Left forelimb (tissue), 1 donor: ENCODE results near the gene RAB40A.
A peak's percentile ranks its signal among the peaks of the same experiment; 100 is the strongest.
"Not testable (repeated sequence)": the region's sequence is repeated elsewhere in the genome, so short reads cannot be mapped to it uniquely, and the experiment has no call there.

Experiments
- DNase-seq: peaks from one replicate; pipeline ENCODE4 v3.0.0-alpha.2; 2018; ENCODE audit warnings: low spot score

Gene RAB40A

DNA sequence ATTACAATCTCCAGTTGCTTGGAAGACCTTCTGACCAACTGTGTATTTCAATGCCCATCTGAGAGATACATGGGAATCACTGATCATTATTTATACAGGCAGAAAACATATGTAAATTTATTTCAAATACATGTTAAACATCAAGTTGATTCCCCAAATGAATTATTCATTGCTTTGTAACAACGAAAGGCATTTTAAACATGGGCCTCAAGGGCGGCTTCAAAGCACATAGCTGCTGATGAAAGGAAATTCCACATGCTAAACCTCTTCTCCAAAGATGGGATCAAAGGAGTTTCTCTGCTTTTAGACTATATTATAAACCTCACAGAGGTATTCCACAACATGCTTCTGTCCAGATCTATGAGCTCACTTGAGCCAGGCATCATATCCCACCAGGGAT lies 4.3 kb upstream of the RAB40A start:
- DNase-seq, result no peak

DNA sequence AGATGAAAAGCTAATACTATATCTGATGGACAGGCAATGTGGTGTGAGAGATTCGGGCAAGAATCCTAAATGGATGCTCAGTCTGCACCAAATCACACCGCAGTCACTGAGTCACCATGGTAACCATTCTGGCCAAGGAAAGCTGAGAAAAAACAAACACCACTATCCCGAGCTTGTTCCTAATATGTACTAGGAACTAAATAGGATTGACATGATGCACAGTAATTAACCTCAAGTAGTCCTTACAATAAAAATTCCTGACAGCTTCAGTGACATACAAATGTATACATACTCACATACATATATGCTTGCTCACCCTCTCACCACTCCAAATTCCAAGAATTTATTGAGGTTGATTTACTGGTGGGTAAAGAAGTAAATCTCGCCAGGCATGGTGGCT lies 1.1 kb upstream of the RAB40A start:
- DNase-seq, result no peak

DNA sequence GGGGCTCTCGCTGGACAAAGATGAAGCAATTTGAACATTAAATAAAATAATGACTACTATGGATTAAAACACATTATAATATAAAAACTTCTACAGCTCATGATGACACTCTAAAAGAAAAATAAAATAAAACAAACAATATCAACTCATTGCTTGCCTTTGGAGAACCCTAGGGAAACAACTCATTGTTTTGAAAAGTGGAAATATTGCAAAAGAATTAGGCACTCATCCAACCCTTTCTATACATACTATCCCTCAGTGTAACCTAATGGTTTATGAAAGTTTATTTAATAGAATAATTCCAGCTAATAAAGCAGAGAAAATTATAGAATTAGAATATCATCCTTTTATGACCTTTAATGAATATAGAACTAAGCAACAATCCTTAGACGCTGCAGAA lies 718 bp downstream of the RAB40A start:
- no peak for DNase-seq

DNA sequence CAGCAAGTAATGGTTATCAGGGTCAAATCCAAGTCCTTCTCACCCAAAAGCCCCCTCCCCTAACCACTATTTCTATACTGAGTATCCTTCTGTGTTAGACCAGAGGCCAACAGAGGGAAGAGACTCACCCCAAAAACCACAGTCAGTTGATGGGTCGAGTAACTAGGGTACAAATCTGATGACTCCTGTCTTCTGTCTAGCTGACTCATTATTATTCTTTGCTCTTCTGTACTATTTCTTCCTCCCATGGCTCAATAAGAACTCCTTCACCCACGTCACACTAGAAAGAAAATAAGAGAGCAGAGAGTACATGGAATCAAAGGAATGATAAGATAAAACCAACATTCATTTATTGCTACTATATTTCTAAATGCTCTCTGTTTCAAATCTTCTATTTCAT lies 2.0 kb downstream of the RAB40A start:
- DNase-seq, result no peak

DNA sequence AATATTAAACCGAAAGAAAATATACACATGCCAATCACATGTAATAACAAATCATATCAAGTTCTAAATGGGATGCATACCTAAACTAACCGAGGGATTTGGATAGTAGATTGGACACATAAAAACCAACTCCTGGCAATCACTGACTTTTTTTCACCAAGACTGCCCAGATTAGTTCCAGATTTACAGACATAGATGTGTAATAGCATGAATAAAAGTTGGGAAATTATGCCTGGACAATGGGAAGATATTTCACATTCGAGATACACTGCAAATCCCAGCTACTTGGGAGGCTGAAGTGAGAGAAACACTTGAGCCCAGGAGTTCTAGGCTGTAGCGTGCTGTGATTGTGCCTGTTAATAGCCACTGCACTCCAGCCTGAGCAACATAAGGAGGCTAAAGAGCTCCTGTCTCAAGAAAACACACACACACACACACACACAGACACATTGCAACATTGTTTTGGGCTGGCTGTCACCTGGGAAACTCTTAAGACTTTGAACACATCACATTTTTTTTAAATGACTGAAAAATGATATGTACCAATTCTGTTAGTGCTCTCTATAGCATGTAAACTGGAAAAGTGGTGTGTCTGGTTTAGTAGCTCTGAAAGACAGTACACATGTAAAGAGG lies 5.7 kb downstream of the RAB40A start:
- no peak for DNase-seq

DNA sequence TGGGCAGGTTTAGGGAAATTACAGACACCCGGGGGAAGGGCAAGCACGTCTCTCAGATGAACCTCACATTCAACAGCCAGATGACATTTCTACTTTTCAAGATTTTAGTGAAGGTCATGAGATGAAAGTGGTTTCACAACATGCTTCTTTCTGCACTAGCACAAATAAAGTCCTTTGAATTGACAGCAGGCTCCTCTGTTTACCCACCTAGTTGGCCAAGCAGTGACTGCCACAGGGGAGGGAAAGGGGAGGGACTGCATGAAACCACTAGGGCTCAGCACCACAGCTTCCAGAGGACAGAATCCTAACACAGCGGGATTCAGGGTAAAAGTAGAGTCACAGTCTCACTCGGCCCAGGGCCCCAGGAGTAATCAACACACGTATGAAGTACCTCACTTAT lies 6.2 kb downstream of the RAB40A start:
- no peak for DNase-seq

DNA sequence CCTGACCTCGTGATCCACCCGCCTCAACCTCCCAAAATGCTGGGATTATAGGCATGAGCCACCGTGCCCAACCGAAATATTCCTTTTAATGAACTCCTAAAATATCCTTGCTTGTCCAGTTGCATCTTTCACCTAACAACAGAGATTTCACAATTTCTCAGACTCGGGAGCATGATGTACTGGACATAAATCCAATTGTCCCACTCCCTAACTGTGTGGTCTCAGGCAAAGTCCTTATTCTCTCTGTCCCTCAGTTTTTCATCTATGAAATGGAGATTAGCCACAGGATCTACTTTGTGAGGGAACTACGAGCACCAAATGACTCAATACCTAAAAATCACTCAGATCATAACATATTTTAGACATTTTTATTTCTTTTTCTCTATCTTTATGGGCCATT lies 9.3 kb downstream of the RAB40A start:
- no peak for DNase-seq

DNA sequence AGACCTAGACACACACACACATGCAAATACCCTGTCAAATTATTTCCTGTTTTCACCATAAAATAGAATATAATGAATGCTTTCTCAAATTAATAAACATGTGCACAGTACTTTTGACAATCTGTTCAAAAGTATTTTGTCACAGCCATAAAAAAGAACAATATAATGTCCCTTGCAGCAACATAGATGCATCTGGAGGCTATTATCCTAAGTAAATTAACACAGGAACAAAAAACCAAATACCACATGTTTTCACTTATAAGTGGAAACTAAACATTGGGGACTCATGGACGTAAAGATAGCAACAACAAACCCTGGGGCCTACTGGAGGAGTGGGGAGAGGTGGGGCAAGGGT lies 15.5 kb downstream of the RAB40A start:
- no peak for DNase-seq

DNA sequence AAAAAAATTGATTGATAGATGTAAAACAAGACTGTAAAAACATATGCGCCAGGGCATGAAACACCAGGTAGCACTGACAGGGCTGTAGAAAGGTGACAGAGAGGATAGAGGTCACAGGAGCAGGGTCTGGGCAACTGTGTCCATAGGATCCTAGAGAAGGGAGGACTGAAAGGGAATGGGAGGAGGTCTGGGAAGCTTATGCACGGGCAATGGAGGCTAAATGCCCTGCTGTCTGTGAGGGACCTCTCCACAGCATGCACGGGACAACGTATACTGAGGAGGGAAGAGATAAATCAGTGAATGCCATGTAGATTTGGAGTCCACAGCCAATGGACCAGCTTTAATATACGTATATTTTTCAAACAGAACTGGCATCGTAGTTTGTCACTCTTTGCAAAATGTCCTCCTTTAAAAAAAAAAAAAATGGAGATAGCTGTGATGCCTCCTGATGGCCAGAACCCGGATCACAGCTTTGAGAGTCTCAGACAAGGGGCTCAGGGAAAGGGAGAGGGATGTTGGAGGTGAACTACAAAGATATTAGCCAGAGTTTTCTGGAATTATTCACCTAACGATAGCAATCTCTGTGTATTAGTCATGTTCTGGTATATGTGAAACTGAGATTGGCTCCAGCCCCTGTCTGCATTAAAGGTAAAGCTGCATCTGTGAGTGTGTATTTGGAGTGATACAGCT lies 16.0 kb downstream of the RAB40A start:
- DNase-seq, result no peak

DNA sequence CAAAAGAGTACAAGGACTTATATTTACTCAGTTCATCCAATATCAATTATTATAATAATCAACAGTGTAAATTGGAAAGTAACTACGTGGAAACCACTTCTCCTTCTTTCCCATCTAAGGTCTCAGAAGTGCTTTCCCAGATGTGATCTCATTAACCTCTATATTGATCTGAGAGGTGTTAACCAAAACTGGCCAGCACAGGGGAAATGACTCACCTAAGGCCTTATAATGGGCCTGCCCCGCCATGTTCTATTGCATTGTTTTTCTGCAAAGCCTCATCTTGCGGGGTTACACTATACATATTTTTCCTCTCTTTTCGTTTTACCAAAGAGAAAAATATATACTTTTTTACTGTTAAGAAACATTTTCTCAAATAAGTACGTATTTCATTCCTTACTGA lies 20.5 kb downstream of the RAB40A start:
- DNase-seq, result no peak

DNA sequence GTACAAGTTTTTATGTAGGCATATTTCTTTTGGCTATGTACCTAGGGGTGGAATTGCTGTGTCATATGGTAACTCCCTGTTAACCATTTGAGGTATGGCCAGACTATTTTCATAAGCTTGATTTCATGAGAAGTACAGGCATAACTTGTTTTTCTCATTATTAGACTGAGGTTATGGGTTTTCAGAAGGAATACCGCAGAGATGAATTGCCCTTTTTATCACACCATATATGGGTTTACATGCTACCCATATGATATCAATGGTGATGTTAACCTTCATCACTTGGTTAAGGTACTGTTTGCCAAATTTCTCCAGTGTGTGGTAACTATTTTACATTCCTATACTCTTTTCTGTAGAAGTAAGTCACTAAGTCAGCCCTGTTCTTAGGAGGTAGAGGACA lies 23.5 kb downstream of the RAB40A start:
- no peak for DNase-seq

DNA sequence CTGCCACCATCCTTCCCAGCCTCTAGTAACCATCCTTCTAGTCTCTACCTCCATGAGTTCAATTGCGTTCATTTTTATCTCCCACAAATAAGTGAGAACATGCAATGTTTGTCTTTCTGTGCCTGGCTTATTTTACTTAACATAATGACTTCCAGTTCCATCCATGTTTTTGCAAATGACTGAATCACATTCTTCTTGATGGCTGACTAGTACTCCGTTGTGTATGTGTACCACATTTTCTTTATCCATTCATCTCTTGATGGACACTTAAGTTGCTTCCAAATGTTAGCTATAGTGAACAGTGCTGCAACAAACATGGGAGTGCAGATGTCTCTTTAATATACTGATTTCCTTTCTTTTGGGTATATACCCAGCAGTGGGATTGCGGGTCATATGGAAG lies 25.7 kb downstream of the RAB40A start:
- DNase-seq, result not testable (repeated sequence)

DNA sequence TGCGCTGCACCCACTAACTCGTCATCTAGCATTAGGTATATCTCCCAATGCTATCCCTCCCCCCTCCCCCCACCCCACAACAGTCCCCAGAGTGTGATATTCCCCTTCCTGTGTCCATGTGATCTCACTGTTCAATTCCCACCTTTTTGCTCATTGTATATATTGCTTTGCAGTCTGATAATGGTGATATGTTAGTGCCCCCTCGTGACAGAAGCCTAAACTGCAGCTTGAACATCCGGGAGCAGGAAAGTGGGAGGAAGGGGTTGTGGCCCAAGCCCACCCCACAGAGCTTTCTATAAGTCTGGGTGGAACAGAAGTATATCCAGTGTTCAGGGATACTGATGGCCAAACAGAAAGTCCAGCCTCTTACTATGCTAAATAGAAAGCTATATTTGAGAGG lies 29.6 kb downstream of the RAB40A start:
- DNase-seq, result not testable (repeated sequence)

DNA sequence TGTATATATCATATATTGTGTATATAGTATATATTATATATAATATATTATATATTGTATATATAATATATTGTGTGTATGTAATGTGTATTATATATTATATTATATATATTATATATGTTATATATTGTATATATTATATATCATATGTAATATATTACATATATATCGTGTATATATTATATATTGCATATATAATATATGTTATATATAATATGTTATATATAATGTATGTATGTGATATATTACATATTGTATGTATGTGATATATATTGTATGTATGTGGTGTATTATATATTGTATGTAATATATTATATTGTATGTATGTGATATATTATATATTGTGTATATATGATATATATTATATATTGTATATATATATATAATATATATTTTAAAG lies 30.5 kb downstream of the RAB40A start:
- no peak for DNase-seq

DNA sequence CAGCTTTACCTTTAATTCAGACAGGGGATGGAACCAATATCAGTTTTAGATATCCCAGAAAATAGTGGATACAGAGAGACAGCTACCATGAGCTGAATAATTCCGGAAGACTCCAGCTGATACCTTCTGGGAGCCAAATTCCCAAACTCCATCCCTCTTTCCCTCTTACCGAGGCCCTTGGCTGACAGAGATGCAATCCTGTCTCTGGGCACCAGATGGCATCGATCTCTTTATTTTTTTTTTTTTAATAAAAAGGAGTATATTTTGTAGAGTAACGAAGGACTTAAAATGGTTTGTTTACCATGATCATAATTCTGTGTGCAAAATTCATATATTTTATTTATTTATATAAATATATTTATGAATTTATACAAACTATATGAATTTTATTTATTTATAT lies 31.0 kb downstream of the RAB40A start:
- DNase-seq, result no peak

DNA sequence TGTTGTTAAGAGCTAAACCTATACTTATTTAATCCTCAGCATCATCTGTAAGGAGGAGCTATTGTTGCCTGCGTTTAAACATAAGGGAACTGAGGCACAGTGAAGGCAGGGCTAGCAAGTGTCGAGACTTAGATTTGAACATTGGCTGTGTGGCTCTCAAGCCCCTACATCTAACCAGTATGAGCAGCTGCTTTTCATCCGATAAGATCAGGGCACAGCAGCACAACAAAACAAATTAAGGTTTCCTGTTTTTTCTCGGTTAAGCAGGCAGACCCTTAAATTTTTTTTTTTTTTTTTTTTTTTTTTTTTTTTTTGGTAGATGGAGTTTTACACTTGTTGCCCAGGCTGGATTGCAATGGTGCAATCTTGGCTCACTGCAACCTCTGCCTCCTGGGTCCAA lies 35.6 kb downstream of the RAB40A start:
- DNase-seq, result no peak

DNA sequence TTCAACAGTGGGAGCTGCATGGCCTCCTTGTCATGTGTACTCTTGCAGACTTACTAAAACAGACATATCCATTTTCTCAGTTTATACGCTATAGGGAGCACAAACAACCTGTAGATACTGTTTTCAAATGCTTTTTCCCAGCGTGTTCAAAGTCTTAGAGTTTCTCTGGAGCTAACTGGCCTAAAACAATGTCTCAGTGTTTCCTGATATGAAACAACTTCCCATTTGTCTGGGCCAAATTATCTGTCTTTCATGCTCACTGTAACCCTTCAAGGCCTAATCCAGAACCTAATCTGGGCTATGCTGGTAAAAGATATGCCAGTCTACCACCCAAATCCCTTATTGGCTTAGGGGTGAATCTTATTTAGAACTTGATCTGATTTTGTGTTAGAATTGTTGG lies 38.8 kb downstream of the RAB40A start:
- no peak for DNase-seq

DNA sequence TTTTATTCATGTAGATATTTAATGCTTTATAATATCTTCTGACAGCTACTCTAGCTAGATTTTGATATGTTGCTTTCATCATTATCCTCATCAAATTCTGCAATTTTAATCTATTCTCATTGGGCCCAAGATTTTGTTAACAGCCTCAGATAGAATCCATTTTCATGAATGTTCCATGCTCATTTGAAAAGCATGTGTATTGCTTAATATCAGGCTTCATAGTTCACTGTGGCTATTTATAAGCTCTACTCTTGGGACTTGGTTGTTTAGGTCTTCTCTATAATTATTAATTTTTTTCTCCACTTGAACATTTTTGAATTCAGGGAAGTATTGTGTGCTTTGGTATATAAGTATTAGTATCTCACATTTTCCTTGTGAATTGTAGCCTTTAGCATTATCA lies 41.8 kb downstream of the RAB40A start:
- DNase-seq, result no peak

DNA sequence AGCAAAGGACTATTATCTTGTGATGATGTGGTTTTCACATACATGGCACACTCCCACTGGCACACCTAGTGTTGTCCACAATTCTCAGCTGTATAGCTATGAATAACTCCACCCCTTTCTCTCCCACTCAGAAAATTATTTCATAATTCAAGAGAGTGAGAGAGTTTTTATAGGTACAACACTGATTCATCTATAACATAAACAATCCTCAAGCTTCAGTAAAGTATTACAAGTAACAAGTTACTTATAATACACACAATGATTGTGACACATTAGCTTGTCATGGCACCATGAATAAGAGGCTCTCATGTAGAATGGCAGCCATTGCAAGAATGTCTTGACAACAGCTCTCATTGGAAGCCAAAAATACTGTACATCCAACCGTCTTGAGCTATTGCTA lies 43.9 kb downstream of the RAB40A start:
- no peak for DNase-seq

DNA sequence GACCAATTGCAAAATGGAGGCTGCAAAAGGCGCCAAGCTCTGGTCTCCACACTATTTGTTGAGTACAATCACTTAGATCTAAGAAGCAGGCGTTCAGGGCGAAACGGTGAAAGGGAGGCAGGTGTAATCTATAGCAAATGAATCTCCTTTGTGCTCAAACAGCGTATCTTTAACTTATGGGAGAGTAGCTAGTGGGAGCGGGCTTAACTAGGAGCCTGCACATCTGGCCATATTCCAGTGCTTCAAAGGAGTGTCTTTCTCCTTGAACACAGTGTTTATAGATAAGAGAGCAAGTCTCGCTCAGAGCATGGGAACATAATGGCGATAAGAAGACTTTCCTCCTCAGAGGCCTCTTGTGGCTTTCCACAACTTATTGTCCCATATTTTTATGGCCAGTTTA lies 49.3 kb downstream of the RAB40A start:
- not testable (repeated sequence) for DNase-seq

DNA sequence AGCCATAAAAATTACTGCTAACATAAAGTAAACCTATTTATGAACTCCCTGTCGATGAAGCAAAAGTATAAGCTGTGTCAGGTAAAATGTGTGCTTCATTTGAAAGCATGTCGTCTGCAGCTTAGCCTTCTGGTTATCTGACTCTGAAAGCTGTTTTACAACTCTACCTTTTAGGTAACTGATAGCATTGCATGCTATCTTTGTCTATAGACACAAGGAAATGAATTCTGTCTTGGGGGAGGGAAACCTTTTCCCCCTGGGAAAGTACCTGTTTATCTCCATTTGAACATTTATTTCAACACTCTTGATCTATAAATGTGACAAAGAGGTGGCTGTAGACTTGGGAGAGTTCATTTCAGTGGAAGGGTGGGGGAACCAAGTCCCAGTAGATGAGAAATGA lies 51.4 kb downstream of the RAB40A start:
- no peak for DNase-seq

DNA sequence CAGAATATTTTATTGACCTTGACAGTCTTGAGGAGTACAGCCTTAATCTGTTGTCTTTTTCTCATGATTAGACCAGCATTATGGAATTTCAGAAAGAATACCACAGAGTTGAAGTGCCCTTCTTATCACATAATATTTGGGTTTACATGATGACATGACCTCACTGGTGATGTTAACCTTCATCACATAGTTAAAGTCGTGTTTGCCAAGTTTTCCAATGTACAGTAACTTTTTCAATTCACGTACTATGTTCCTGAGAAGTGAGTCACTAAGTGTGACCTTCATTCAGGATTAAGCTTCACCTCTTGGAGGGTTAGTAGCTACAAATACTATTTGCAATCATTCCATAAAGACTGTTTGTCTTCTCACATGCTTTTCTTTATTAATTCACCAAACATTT lies 52.1 kb downstream of the RAB40A start:
- no peak for DNase-seq

DNA sequence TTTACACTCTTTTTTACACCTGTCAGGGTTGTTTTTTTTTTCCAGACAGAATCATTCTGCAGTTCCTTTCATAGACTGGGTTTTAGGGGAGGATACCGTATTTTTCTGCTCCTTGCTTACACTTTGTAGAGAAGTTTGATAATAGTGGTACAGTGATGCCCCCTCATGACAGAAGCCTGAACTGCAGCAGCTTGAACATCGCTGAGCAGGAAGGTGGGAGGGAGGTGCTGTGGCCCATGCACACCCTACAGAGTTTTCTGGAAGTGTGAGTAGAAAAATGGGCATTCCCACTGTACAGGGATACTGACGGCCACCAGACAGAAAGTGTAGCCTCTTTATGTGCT lies 54.5 kb downstream of the RAB40A start:
- DNase-seq, result peak; percentile 74

DNA sequence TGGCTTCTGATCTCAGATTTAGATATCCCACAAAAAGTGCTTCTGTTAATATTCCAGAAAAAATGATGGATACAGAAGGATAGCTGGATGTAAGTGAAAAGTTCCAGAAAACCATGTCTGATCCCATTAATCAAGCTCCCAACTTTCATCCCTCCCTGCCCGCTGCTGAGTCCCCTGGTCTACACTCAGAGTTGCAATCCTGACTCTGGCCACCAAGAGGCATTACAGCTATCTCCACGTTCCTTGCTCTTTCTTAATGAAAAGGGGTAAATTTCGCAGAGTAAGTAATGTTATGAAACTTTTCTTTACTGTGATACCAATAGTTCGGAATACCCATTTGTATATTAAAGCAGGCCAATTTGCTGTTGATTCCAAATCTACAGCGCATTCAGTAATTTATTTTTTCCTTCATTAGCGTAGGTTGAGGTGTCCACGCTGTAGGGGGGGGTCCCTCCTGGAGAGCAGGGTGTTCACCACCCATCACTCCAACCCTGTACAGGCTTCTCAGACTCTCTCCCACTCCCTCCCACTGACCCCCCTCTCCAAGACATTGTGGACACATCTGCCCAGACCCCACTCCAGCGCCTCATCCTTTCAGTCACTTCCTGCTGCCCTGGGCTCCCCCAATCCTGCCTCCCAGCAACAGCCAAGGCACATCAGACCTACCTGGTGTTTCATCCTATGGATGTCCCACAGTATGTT lies 55.1 kb downstream of the RAB40A start:
- DNase-seq, result no peak
